IPS-20b (cell line): Measurements from ENCODE around the gene RETSAT.
"Not testable (repeated sequence)": the region's sequence is repeated elsewhere in the genome, so short reads cannot be mapped to it uniquely, and the experiment has no call there.

Experiments used
- H3K27ac ChIP-seq: one replicate; pipeline ENCODE4 v1.5.1; 2013; ENCODE audit warnings: low read length
- H3K27me3 ChIP-seq: 2 replicates; pipeline ENCODE4 v1.6.1; 2013; ENCODE audit warnings: mild to moderate bottlenecking, low read length, inconsistent platforms; ENCODE audit not compliant: insufficient read depth
- H3K36me3 ChIP-seq: 2 replicates; pipeline ENCODE4 v1.6.1; 2013; ENCODE audit warnings: low read depth, mild to moderate bottlenecking, inconsistent platforms, low read length, moderate library complexity; ENCODE audit not compliant: insufficient read depth
- H3K4me1 ChIP-seq: 2 replicates; pipeline ENCODE4 v1.6.1; 2013; ENCODE audit warnings: mild to moderate bottlenecking, control low read depth, inconsistent platforms, low read length, moderate library complexity; ENCODE audit not compliant: insufficient read depth
- H3K4me3 ChIP-seq: 2 replicates; pipeline ENCODE4 v1.5.1; 2013; ENCODE audit warnings: mild to moderate bottlenecking, low read length, inconsistent platforms
- H3K9ac ChIP-seq: 2 replicates; pipeline ENCODE4 v1.6.1; 2013; ENCODE audit warnings: low read depth, mild to moderate bottlenecking, inconsistent platforms, low read length, moderate library complexity
- H3K9me3 ChIP-seq: 2 replicates; pipeline ENCODE4 v1.6.1; 2013; ENCODE audit warnings: mild to moderate bottlenecking, low read depth, low read length, inconsistent platforms; ENCODE audit not compliant: insufficient read depth

RETSAT gene

DNA sequence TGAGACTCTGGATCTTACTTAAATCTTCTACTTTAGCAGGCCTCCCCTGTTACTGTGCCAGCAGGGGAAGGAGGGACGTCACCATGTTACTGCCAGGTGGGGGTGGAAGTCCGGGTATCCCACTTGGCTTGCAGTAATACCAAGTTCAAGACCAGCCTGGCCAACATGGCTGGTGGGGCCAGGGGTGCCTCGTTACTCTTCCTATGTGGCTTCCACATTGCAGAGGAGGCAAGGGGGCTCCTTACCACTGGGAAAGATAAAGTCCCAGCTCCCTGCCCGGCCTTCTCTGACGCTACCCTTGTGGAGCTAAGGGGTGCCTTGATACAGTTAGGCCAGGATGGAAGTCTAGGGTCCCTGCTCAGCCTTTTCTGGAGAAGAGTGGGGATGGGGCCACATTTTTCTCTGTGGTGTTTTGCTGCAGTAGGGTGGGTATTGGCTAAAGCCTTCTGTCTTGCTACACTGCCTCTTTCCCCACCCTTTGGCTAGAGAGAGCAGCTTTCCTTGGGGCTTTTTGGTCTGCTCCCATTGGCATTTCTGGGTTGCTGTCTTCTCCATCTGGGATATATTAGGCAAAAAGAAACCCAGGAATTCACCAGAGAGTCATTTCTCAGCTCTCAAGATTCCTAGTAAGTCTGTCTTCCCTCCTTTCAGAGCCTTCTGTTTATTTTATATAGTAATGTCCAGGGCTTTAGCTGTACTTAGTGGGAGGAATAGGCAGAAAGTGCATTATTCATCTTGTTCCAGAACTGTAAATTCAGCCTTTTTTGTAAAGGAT, 22.1 kb upstream of the RETSAT start:
- no peaks in the 10 kb centered on the region for H3K4me1 ChIP-seq
- peaks cover 16% of the 10 kb centered on the region for H3K9me3 ChIP-seq
- H3K27me3 ChIP-seq: no peaks in the 10 kb centered on the region
- no peak overlapping the region for H3K27ac ChIP-seq
- H3K36me3 ChIP-seq: peaks cover 13% of the 10 kb centered on the region
- no peak overlapping the region for H3K4me3 ChIP-seq
- no peak overlapping the region for H3K9ac ChIP-seq

DNA sequence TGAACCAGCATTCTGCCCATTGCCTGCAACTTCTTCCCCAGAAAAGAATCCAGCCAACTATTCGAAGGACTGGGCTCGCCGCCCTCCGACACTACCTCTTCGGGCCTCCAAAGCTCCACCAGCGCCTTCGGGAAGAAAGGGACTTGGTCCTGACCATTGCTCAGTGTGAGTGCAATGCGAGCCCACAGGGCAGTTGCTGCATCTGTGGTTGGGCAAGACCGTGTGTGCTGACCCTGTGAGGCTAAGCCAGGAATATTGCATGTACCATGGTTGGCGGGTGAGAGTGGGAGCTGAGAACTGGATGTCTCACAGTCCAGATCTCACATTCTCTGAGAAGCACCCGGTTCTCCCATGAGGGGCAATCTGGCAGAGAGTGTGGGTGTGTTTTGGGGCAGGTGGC, 16.7 kb upstream of the RETSAT start:
- Histone ChIP-seq H3K36me3 (no peaks in the 10 kb centered on the region), H3K27me3 (no peaks in the 10 kb centered on the region), H3K9me3 (no peaks in the 10 kb centered on the region), H3K4me1 (no peaks in the 10 kb centered on the region), H3K9ac (no peak overlapping the region), H3K4me3 (no peak overlapping the region), H3K27ac (no peak overlapping the region)

DNA sequence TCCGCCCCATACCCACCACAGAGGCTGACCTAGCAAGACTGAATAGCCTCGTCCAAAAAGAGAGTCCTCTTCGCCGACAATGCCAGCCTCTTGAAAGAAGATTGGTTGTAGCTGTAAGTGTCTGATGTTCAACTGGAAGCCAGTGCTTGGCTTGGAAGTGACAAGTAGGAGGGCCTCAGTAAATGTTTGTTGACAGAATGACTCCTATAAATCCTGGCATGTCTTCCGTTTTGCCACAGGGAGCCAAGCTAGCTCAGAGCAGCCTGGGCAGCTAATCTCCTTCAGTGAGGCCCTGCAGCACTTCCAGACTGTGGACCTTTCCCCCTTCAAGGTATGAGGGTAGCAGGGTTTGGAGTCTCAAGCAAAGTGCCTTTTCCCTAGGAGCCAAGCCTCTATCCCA, 15.2 kb upstream of the RETSAT start:
- no peak overlapping the region for H3K27ac ChIP-seq

DNA sequence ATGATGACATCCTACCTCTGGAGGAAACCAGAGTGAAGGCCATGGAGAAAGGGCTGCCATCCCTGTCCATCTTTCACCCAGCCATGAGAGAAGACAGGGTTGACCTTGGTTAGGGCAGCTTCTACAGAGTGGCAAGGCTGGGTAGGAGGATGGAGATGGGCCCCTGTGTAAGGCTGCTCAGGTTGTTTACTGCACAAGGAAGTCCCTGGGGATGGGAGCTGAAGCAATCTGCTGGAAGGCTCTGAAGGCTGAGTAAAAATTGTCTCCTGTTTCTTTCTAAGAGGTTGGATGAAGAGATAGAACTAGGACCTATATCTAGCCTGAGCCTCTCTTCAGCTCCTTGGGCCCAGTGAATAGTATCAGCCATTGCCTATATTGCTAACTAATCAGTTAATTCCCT, 14.6 kb upstream of the RETSAT start:
- Histone ChIP-seq H3K4me3 (no peak overlapping the region), H3K27ac (no peak overlapping the region), H3K9me3 (no peaks in the 10 kb centered on the region), H3K27me3 (no peaks in the 10 kb centered on the region), H3K4me1 (no peaks in the 10 kb centered on the region), H3K9ac (no peak overlapping the region), H3K36me3 (no peaks in the 10 kb centered on the region)

More for the DNA sequence above, 15.2 kb upstream of the RETSAT start:
- Histone ChIP-seq H3K36me3 (no peaks in the 10 kb centered on the region), H3K9ac (no peak overlapping the region), H3K4me3 (no peak overlapping the region), H3K9me3 (no peaks in the 10 kb centered on the region), H3K27me3 (no peaks in the 10 kb centered on the region), H3K4me1 (no peaks in the 10 kb centered on the region)

DNA sequence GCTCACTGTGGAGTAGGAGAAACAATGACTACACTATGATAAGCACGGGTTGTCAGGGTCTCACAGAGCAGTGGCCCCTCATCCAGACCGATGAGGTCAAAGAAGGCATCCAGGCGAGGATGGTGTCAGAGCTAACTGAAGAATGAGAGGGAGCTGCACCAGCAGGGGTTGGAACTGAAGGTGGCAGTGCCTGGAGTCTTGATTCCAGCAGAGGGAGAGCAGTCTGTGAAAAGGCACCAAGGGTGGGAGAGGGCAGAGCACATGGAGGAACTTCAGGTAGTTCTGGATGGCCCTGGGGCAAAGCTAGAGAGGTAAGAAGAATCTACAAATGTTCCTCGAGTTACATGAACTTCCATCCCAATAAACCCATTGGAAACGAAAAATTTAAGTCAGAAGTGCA, 12.9 kb upstream of the RETSAT start:
- Histone ChIP-seq H3K9ac (no peak overlapping the region), H3K9me3 (no peaks in the 10 kb centered on the region), H3K4me1 (no peaks in the 10 kb centered on the region), H3K27me3 (no peaks in the 10 kb centered on the region), H3K36me3 (no peaks in the 10 kb centered on the region), H3K4me3 (no peak overlapping the region), H3K27ac (no peak overlapping the region)

DNA sequence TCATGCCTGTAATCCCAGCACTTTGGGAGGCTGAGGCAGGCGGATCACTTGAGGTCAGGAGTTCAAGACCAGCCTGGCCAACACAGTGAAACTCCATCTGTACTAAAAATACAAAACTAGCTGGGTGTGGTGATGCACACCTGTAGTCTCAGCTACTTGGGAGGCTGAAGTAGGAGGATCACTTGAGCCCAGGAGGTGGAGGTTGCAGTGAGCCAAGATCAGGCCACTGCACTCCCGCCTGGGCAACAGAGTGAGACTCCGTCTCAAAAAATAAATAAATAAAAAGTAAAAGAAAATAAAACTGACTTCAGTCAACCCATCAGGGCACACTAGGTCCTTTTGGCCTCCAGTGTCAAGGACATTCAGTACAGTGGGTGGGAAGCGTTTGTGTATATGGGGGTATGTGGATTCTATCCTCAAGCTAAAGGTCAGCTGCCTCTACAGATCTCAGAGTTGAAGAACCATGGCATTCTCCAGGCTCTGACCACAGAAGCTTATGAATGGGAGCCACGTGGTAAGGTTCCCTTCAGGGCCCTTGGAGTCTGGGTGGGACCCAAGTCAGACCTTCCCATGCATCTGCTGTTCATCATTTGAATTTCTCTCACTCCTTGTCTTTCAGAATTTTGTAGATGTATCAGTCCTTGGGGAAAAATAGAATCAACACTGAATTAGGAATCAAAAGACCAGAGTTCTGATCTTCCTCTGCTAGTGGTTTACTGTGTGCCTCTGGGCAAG, 8.5 kb upstream of the RETSAT start:
- H3K4me1 ChIP-seq, H3K9me3 ChIP-seq, H3K36me3 ChIP-seq, H3K27ac ChIP-seq, H3K9ac ChIP-seq, H3K4me3 ChIP-seq, H3K27me3 ChIP-seq: not testable (repeated sequence)

DNA sequence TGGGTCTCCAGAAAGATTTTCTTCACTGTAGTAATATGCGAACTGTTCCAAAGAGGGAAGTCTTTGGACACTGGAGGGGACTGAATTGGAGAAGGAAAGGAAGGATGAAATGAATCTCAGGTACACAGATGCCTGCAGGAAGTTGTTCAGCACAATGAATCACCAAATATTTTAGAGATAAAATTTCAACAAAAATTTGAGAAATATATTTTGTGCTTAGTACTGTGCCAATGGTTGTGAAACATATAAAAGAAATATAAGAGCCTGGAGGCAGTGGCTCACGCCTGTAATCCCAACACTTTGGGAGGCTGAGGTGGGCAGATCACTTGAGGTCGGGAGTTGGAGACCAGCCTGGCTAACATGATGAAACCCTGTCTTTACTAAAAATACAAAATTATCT, 3.4 kb upstream of the RETSAT start:
- Histone ChIP-seq H3K36me3 (0 out of 2 replicates have a peak, but pooled peaks cover 13% of the 10 kb centered on the region), H3K9me3 (no peaks in the 10 kb centered on the region), H3K4me1 (no peaks in the 10 kb centered on the region), H3K27ac (no peak overlapping the region), H3K27me3 (no peaks in the 10 kb centered on the region), H3K9ac (no peak overlapping the region), H3K4me3 (no peak overlapping the region)

DNA sequence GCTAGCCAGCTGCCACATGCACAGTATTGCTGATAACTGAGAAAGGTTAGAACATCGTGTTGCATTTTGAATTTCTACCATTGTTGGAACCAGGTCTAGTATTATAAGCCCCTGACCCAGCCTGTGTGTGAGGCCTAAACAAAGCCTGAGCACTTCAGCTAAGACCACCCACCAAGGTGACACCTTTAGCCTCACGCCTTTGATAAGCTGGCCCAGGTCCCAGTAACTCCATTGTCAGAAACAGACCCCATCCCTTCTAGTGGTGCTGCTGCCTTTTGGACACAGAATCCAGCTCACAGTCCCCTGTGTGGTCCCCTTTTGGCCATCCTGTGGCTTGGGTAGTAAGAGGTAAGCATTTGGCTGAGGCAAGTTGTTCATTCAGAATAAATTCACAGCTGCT, 1.9 kb upstream of the RETSAT start:
- no peak overlapping the region for H3K9ac ChIP-seq
- H3K36me3 ChIP-seq: 0 out of 2 replicates have a peak, but pooled peaks cover 13% of the 10 kb centered on the region
- no peaks in the 10 kb centered on the region for H3K4me1 ChIP-seq
- no peaks in the 10 kb centered on the region for H3K9me3 ChIP-seq
- no peak overlapping the region for H3K4me3 ChIP-seq
- no peak overlapping the region for H3K27ac ChIP-seq
- no peaks in the 10 kb centered on the region for H3K27me3 ChIP-seq

DNA sequence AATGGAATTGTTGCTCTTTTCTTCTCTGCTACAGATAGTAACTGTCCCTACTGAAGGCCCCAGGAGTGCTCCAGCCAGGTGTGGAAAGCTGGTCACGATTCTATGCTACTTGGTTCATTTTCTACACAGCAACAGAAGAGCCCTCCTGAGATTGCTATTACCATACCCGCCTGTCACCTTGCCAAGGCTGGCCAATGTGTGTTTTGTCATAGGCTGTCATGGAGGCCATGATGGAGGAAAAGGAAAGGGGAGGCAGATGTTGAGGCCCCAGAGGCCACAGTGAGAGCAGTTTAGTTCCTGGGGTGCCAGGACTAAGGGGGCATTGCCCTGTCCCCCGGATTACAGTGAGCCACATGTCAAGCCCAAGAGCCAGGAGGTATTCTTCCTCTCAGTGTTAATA, 1.2 kb upstream of the RETSAT start:
- Histone ChIP-seq H3K4me3 (peak overlapping the region; percentile 99), H3K27me3 (no peaks in the 10 kb centered on the region), H3K27ac (no peak overlapping the region), H3K4me1 (no peaks in the 10 kb centered on the region), H3K9me3 (no peaks in the 10 kb centered on the region), H3K9ac (peak overlapping the region; percentile 93; the same call in 1 of the 2 replicates), H3K36me3 (peaks cover 18% of the 10 kb centered on the region; the same call in 1 of the 2 replicates)

DNA sequence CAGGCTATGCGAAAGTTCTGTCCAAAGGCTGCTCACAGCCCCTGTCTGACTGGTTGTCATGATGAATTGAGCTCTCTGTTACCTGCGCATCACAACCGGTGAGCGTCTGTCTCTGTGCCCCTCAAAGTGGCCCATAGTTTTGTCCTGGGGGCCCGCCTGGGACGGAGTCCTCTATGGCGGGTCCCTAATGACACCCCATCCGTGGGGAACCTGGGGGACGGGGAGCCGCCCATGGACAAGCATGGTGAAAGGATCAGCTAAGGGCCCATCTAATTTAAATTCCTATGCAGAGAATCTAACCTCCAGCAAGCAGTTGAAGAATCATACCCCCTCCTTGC, 714 bp upstream of the RETSAT start:
- H3K27me3 ChIP-seq: no peaks in the 10 kb centered on the region
- peaks cover 23% of the 10 kb centered on the region; the same call in 1 of the 2 replicates for H3K36me3 ChIP-seq
- peak overlapping the region; percentile 99 for H3K4me3 ChIP-seq
- peak overlapping the region; percentile 69 for H3K27ac ChIP-seq
- peak overlapping the region; percentile 93 for H3K9ac ChIP-seq
- no peaks in the 10 kb centered on the region for H3K4me1 ChIP-seq
- H3K9me3 ChIP-seq: no peaks in the 10 kb centered on the region

DNA sequence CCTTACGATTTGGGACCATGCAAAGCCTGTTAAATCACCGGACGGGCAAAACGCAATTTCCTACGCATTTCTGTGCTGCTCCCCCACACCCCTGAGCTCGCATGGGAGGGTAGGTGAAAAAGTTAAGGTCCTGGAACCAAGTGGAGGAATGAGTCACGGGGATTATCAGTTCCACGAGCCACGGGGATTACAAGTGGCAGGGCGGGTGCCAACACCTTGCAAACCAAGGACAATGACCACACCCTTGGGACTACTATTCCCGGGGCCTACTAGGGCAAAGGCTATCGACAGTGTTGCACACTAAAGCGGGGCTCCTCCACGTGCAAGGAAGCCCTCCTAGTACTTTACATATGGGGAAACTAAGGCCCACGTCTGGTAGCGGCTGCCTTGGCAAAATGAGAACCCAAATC, 447 bp downstream of the RETSAT start:
- H3K9me3 ChIP-seq: no peaks in the 10 kb centered on the region
- peak overlapping the region; percentile 58 for H3K9ac ChIP-seq
- no peaks in the 10 kb centered on the region for H3K27me3 ChIP-seq
- peaks cover 31% of the 10 kb centered on the region; the same call in 1 of the 2 replicates for H3K36me3 ChIP-seq
- no peaks in the 10 kb centered on the region for H3K4me1 ChIP-seq
- no peak overlapping the region for H3K27ac ChIP-seq
- H3K4me3 ChIP-seq: peak overlapping the region; percentile 99

DNA sequence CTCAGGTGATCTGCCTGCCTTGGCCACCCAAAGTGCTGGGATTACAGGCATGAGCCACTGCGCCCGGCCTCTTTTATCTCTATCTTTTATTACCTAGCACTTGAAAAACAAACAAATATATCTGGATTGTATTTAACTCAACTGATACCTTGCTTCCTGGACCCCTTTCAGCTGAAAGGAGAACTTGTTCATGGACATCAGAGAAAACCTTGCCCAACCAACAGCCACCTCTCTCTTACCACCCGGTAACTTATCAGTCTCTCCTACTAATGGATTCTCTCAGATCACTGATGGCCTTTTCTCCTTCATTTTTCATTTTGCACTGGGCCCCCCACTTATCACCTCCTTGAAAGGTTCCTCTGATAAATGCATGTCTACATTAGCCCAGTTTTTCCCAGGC, 6.7 kb downstream of the RETSAT start:
- Histone ChIP-seq H3K4me1 (no peaks in the 10 kb centered on the region), H3K36me3 (peaks cover 25% of the 10 kb centered on the region; the same call in 1 of the 2 replicates), H3K4me3 (no peak overlapping the region), H3K27ac (no peak overlapping the region), H3K27me3 (no peaks in the 10 kb centered on the region), H3K9ac (no peak overlapping the region), H3K9me3 (no peaks in the 10 kb centered on the region)
